ENCODE measurements around the gene PHEX.

The PHEX gene

DNA sequence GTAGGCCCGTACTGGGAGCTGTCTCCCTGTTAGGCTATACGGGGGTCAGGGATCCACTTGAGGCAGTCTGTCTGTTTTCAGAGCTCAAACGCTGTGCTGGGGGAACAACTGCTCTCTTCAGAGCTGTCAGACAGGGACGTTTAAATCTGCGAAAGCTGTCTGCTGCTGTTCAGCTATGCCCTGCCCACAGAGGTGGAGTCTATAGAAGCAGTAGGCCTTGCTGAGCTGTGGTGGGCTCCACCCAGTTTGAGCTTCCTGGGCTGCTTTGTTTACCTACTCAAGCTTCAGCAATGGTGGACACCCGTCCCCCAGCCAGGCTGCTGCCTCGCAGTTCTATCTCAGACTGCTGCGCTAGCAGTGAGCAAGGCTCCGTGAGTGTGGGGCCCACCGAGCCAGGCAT is 27.3 kb upstream of the PHEX start:
- Histone ChIP-seq H3K4me3 (ENCODE audit: low read length) (no peak overlapping the region), H3K9me2 (replicated peaks; ENCODE audit: insufficient read depth, low read length) (no peaks in the 10 kb centered on the region), H4K20me1 (ENCODE audit: insufficient read depth, low read length) (no peaks in the 10 kb centered on the region), H3K9me3 (replicated peaks; ENCODE audit: insufficient read depth, low read length) (no peaks in the 10 kb centered on the region), H3K9ac (ENCODE audit: low read length) (no peak overlapping the region), H3K36me3 (replicated peaks; ENCODE audit: insufficient read depth, low read length) (no peaks in the 10 kb centered on the region), H3K27me3 (replicated peaks; ENCODE audit: insufficient read depth, low read length) (no peaks in the 10 kb centered on the region), H3K79me2 (ENCODE audit: low read length) (no peaks in the 10 kb centered on the region), H3K4me2 (ENCODE audit: low read depth, low read length) (no peak overlapping the region), H2AFZ (ENCODE audit: low read length) (no peak overlapping the region), H3K27ac (ENCODE audit: low read length) (no peak overlapping the region), H3F3A (ENCODE audit: insufficient read depth, low read length) (no peaks in the 10 kb centered on the region), H3K4me1 (ENCODE audit: low read length) (no peaks in the 10 kb centered on the region)
- DNase-seq = no peak
- TF ChIP-seq EZH2phosphoT487 (IDR thresholded peaks at IDR 0.05; ENCODE audit: low read length) (no peak), EZH2 (optimal IDR thresholded peaks at IDR 0.05; ENCODE audit: low read depth, low read length) (no peak)
- TF ChIP-seq, protein P1, sequence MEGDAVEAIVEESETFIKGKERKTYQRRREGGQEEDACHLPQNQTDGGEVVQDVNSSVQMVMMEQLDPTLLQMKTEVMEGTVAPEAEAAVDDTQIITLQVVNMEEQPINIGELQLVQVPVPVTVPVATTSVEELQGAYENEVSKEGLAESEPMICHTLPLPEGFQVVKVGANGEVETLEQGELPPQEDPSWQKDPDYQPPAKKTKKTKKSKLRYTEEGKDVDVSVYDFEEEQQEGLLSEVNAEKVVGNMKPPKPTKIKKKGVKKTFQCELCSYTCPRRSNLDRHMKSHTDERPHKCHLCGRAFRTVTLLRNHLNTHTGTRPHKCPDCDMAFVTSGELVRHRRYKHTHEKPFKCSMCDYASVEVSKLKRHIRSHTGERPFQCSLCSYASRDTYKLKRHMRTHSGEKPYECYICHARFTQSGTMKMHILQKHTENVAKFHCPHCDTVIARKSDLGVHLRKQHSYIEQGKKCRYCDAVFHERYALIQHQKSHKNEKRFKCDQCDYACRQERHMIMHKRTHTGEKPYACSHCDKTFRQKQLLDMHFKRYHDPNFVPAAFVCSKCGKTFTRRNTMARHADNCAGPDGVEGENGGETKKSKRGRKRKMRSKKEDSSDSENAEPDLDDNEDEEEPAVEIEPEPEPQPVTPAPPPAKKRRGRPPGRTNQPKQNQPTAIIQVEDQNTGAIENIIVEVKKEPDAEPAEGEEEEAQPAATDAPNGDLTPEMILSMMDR (IDR thresholded peaks at IDR 0.05; ENCODE audit: low read length) = no peak

DNA sequence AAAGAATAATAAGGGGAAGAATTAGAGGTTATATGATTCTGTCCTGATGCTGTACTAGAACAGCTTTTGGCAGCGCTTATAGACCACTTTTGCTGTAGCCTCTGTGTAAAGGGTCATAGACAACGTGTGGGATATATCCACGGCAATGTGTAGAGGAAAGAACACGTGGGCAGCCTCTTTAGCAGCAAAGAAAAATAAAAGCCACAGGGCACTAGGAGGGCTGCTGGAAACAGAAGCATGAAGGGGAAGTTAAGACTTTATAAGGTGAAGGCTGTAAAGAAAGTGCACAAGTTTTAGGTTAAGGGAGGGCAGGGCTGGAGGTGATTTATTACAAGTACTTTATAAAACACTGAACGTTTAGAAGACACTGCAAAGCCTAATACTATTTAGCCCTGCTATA is 20.1 kb upstream of the PHEX start:
- Histone ChIP-seq H3K9me2 (replicated peaks; ENCODE audit: insufficient read depth, low read length) (no peaks in the 10 kb centered on the region), H3K9ac (ENCODE audit: low read length) (no peak overlapping the region), H3K4me3 (ENCODE audit: low read length) (no peak overlapping the region), H3K4me1 (ENCODE audit: low read length) (no peaks in the 10 kb centered on the region), H3F3A (ENCODE audit: insufficient read depth, low read length) (no peaks in the 10 kb centered on the region), H2AFZ (ENCODE audit: low read length) (no peak overlapping the region), H3K79me2 (ENCODE audit: low read length) (no peaks in the 10 kb centered on the region), H4K20me1 (ENCODE audit: insufficient read depth, low read length) (no peaks in the 10 kb centered on the region), H3K9me3 (replicated peaks; ENCODE audit: insufficient read depth, low read length) (no peaks in the 10 kb centered on the region), H3K36me3 (replicated peaks; ENCODE audit: insufficient read depth, low read length) (no peaks in the 10 kb centered on the region), H3K27me3 (replicated peaks; ENCODE audit: insufficient read depth, low read length) (no peaks in the 10 kb centered on the region), H3K4me2 (ENCODE audit: low read depth, low read length) (no peak overlapping the region), H3K27ac (ENCODE audit: low read length) (no peak overlapping the region)
- no peak for DNase-seq
- TF ChIP-seq, protein P1 (IDR thresholded peaks at IDR 0.05; ENCODE audit: low read length) = no peak
- TF ChIP-seq EZH2 (optimal IDR thresholded peaks at IDR 0.05; ENCODE audit: low read depth, low read length) = no peak
- no peak for TF ChIP-seq EZH2phosphoT487 (IDR thresholded peaks at IDR 0.05; ENCODE audit: low read length)

DNA sequence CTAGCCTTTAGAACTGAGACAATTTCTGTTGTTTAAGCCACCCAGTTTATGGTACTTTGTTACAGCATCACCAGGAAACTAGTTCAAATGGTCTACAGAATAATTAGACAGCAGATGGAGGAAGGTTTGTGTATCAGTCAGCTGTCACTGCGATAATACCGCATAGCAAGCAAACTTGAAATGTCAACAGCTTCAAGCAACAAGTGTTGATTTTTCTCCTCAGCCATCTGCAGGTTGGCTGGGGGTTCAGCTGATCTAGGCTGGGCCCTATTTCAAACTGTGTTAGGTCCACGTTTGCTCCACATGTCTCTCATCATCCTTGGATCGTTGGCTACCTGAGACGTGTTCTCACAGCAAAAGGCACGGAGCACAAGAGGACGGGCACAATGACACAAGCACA is 19.2 kb upstream of the PHEX start:
- Histone ChIP-seq H3K27me3 (replicated peaks; ENCODE audit: insufficient read depth, low read length) (no peaks in the 10 kb centered on the region), H3K9me2 (replicated peaks; ENCODE audit: insufficient read depth, low read length) (no peaks in the 10 kb centered on the region), H3K4me3 (ENCODE audit: low read length) (no peak overlapping the region), H3K4me1 (ENCODE audit: low read length) (no peaks in the 10 kb centered on the region), H3F3A (ENCODE audit: insufficient read depth, low read length) (no peaks in the 10 kb centered on the region), H3K27ac (ENCODE audit: low read length) (no peak overlapping the region), H3K9ac (ENCODE audit: low read length) (no peak overlapping the region), H3K79me2 (ENCODE audit: low read length) (no peaks in the 10 kb centered on the region), H3K36me3 (replicated peaks; ENCODE audit: insufficient read depth, low read length) (no peaks in the 10 kb centered on the region), H3K9me3 (replicated peaks; ENCODE audit: insufficient read depth, low read length) (no peaks in the 10 kb centered on the region), H2AFZ (ENCODE audit: low read length) (no peak overlapping the region), H3K4me2 (ENCODE audit: low read depth, low read length) (no peak overlapping the region), H4K20me1 (ENCODE audit: insufficient read depth, low read length) (no peaks in the 10 kb centered on the region)
- TF ChIP-seq EZH2phosphoT487 (IDR thresholded peaks at IDR 0.05; ENCODE audit: low read length) (no peak), EZH2 (optimal IDR thresholded peaks at IDR 0.05; ENCODE audit: low read depth, low read length) (no peak)
- TF ChIP-seq, protein P1 (IDR thresholded peaks at IDR 0.05; ENCODE audit: low read length) = no peak
- no peak for DNase-seq

All from MM.1S (cell line).